GM18505 (cell line): ENCODE data around the gene RERE.
"Not testable (repeated sequence)": the region's sequence is repeated elsewhere in the genome, so short reads cannot be mapped to it uniquely, and the experiment has no call there.

Source experiments
- ATAC-seq: cut with Tn5 transposase; IDR thresholded peaks from one replicate; pipeline ENCODE4 v1.9.1; 2021; ENCODE audit not compliant: unreplicated experiment
- POLR2A ChIP-seq: IDR thresholded peaks from 4 replicates; pipeline ENCODE4 v1.6.1; 2011; ENCODE audit warnings: borderline replicate concordance; ENCODE audit not compliant: insufficient read depth, insufficient read length; ENCODE audit errors: extremely low read depth

Gene RERE

DNA sequence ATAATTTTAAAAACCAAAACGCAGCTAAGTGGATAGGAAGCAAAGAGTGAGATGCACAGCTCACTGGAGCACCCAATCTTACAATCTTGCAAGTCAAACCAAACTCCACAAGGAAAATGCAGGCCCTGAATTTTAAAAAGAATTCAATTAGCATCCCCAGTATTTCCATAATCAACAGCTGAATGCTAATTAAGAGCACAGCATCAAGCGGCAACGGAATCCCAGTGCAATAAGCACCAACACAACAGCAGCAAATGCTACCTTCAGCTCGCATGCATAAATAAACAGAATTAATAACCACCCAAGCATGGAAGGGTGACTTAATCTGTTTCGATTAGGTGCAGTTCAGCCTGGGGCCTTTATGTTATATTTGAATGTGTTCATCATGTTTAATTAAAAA lies 356.7 kb downstream of the RERE start:
- ATAC-seq, result no peak

DNA sequence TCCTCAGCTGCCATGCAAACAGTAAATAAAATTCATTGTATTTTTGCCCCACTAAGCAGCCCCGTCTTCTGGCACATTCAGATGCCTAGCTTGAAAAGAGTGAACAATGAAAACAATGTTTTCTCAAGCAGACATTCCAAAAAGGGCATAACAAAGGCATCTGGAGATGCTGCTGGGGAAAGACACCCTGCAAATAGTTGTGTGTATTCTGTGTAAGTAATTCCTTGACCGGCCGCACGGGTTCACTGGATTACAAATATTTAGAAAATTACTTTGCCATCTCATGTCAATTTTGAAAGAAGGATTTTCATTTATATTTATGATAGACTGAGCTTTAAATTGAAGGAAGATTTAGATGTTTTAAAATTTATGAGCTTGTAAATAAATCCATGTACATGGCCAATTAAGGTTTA lies 357.3 kb downstream of the RERE start:
- no peak for ATAC-seq
- TF ChIP-seq POLR2A, result no peak

More for the DNA sequence above, 356.7 kb downstream of the RERE start:
- TF ChIP-seq POLR2A, result no peak

DNA sequence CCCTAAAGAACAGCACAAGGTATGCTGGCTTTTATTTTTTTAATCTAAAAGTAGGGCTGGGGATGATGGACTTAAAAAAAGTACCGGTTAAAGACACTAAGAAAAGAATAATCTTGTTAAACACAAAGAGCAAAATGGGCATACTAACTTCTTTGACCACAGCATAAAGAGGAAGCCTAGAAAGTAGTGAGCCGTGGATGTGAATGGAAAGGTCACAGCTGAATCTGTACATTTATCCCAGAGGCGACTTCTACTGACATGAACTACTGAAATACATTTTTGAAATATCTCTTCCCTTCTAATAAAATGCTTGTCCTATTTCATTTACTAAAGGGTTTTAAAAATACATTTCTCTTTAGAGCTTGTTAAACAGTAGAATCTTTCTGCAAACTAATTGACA lies 358.8 kb downstream of the RERE start:
- TF ChIP-seq POLR2A, result no peak
- ATAC-seq, result no peak

DNA sequence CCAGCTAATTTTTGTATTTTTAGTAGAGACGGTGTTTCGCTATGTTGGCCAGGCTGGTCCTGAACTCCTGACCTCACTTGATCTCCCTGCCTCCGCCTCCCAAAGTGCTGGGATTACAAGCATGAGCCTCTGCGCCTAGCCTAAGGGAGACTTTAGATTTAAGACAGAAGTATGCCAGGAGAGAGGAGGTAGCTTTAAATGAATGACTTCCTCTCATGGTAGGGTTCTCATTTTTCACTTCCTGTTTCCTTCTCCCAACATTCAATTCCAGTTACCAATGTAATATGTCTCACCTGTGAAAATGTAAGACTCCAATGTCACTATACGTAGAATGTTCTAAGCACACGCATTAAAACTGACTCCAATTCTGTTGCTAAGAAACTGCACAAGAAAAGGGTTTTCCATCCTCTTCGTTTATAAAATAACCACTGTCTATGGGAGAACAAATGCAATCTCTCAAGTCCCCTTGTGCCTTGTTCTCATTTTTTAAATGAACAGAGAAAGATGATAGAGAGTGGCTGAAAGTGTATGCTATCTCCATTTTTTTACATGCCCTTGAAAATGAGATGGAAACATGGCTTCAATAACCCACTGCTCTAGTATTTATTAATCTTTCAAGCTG lies 359.6 kb downstream of the RERE start:
- no peak for ATAC-seq

DNA sequence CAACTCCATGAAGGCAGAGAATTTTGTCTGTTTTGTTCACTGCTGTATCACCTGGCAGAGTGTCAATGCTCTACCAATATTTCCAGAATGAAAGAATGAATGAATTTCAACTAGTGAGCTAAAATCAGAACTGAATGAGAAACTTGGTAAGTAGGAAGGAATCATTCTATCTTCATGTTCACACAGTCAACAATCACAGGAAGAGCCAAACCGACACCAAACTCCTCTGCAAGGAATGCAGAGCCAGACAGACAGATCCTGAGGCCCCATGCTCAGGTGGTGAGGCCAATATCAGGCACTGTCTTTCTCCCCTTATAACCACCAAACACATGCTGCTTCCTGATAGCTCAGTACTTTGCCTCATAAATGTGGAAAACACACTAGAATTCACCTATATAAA lies 360.4 kb downstream of the RERE start:
- TF ChIP-seq POLR2A, result no peak
- ATAC-seq, result no peak

More for the DNA sequence above, 359.6 kb downstream of the RERE start:
- no peak for TF ChIP-seq POLR2A

DNA sequence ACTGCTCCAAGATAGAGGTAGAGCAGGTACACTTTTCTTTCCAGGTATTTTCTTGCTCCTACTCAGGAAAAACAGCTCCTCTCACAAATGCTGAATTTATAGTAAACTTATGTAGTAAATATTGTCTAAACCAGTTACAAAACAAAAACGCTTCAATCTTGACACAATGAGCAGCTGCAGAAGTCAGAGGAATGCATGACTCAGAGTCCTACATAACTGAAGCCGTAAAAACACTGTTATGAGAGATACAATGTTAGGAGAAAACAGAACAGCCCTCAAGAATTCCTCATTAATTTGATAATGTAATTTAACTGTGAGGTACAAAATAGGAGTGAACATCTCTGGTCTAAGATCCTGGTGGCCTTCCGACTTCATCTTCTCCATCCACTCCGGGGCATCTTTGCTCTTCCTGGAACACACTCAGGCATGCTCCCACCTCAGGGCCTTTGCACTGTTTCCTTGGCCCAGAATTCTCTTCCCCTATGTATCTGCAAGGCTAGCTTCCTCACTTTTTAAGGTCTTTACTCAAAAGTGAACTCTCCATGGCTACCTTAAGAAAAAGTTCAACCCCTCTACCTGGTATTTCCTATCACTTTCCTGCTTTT lies 361.0 kb downstream of the RERE start:
- ATAC-seq, result no peak
- no peak for TF ChIP-seq POLR2A

DNA sequence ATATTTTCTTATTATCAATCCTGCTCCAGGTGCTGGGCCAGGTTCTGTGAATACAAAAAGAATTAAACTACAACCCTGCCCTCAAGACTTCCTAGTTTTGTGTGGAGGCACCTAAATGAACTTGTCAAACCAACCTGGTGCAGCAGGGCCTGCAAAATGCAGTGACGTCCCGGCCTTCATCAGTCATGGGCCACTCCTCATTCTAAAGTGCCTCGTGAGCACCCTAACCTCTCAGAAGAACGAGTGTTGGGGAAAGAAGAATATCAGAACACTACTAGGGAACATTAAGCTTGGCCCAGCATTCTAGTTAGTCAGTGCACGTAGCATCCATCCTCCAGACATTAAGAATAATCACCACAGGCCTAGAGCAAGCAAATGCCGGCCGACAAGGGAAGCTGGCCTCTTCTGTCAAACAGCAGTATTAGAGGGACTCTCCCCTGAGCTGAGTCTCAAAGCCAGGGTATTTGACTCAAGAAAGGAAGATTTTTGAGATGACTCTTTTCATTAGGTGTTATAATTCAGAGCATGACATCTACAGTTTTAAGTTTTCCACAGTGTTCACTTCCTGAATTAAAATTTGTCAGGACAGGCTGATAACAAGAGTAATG lies 361.6 kb downstream of the RERE start:
- ATAC-seq, result no peak

DNA sequence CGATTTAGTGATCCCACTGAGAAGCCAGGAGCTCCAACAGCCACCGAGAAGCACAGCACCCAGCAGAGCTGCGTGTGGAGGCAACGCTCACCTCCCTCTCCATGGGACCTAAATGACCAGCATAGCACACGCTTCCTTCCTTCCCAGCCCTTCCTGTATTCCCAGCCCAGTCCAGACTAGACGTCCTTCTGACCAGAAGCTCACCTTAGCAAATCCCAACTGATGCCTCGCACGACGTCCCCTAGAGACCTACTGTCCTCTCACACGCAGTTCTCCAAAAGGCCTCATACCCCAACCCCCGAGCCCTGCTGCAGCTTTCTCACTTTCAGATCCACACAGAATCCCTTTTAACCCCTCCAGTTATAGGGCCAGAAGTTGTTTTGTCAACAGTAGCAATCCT lies 367.1 kb downstream of the RERE start:
- ATAC-seq, result no peak
- TF ChIP-seq POLR2A, result no peak

More for the DNA sequence above, 361.6 kb downstream of the RERE start:
- no peak for TF ChIP-seq POLR2A

DNA sequence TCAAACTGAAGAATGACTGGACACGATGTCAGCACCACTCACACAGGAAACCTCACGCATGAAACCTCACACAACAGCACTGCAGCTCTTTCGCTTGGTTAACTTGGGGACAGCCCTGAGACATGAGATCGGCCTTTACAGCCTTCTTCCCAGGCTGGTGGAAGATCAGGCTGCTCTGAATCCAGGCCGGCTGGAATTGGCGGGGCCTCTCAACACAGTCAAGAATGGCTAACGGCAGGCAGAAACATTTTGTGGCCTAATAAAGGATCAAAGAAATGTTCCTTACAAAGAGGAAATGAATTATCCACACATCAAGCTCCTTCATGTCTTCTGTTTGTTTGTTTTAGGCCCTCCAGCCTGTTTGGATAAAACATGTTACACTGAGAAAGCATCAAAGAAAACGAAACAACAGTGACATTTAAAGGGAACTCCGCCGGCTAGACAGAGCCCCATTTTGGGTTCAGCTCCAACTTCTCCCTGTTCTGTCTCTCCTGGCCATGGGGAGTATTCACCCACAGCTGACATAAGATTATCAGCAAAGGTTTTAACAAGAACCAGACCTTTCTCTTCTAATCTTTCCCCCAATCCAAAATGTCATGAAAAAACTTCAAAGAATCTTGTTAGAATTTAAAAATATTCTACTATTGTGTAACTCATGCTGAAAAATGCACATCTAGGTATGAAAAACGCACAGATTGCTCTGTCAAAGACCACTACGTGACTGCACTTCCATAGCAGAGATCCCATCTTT lies 368.4 kb downstream of the RERE start:
- no peak for TF ChIP-seq POLR2A
- ATAC-seq, result no peak

DNA sequence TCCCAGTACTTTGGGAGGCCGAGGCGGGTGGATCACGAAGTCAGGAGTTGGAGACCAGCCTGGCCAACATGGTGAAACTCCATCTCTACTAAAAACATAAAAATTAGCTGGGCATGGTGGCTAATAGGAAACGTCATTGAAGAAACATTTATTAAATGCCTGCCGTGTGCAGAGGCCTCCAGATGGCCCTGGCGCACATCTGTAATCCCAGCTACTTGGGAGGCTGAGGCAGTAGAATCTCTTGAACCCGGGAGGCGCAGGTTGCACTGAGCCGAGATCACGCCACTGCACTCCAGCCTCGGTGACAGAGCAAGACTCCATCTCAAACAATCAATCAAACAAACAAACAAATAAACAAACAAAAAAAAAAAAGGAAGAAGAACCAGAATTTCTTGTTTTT lies 368.9 kb downstream of the RERE start:
- not testable (repeated sequence) for ATAC-seq

DNA sequence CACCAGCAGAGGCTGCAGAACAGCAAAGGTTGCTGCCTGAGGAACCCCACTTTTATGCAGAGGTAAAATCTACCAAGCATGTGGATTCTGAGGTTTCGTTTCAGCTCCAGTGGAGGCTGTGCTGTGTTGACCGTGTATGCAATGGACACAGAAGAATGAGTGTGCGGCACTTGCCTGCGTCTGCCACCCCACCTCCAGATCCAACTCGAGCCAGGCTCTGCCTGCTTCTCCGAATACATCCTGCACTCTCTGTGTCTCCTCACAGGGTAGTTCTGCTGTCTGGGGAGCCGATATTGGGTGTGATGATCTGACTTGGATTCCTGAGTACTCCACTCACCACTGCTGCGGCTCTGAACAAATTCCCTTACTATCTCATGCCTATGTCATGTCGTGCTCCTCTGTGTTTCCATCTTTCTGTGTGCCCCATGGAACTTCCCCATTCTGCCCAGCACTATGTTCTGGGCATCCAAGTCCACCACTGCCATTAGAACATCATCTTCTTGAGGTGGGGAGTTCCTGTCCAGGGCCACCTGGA lies 369.8 kb downstream of the RERE start:
- TF ChIP-seq POLR2A, result no peak
- ATAC-seq, result no peak

DNA sequence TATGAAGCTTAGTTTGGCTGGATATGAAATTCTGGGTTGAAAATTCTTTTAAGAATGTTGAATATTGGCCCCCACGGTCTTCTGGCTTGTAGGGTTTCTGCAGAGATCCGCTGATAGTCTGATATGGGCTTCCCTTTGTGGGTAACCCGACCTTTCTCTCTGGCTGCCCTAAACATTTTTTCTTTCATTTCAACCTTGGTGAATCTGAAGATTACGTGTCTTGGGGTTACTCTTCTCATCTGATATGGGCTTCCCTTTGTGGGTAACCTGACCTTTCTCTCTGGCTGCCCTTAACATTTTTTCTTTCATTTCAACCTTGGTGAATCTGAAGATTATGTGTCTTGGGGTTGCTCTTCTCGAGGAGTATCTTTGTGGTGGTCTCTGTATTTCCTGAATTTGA lies 371.3 kb downstream of the RERE start:
- ATAC-seq, result not testable (repeated sequence)

DNA sequence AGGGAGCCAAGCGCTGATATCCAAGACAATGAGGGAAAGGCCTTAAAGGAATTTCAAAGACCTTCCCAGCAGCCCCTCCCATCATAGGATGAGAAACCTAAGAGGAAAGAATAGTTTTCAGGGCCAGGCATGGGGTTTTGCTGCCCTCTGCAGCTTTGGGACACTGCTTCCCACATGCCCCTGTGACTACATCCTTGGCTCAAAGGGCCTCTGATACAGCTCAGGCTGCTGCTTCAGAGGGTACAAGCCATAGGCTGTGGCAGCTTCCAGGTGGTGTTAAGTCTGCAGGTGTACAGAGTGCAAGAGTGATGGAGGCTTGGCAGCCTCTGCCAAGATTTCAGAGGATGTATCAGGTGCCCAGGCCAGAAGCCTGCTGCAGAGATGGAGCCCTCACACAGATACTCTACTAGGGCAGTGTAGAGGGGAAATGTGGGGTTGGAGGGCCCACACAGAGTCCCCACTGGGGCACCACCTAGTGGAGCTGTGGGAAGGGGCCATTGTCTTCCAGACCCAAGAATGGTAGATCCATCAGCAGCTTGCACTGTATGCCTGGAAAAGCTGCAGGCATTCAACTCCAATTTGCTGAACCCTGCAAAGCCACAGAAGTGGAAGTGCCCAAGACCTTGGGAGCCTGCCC lies 373.8 kb downstream of the RERE start:
- ATAC-seq, result no peak
- no peak for TF ChIP-seq POLR2A
